Activated CD4-positive, alpha-beta T cell treated with anti-CD3 and anti-CD28 coated beads, Interleukin-2, amount 10 ng/mL, durations not matched to agents 24 days and 14 days (primary cell): ENCODE measurements around the gene RIC8B. TPM values are rescaled to one million over a fixed set of nuclear protein-coding genes. Genes with fewer than 3 reads are reported as not detected.
"Not testable (repeated sequence)": the region's sequence is repeated elsewhere in the genome, so short reads cannot be mapped to it uniquely, and the experiment has no call there.

Source experiments
- DNase-seq: peaks from one replicate; pipeline ENCODE4 v3.0.0; 2022
- H3K27ac Mint-ChIP-seq: one replicate; pipeline ENCODE4 v1.8.0; 2022; ENCODE audit warnings: mild to moderate bottlenecking, mixed read lengths
- H3K27me3 Mint-ChIP-seq: one replicate; pipeline ENCODE4 v1.8.0; 2022; ENCODE audit warnings: mixed read lengths
- H3K36me3 Mint-ChIP-seq: one replicate; pipeline ENCODE4 v1.8.0; 2022; ENCODE audit warnings: low read depth, mild to moderate bottlenecking, mixed read lengths
- H3K4me1 Mint-ChIP-seq: one replicate; pipeline ENCODE4 v1.8.0; 2021; ENCODE audit warnings: mixed read lengths
- H3K4me3 Mint-ChIP-seq: one replicate; pipeline ENCODE4 v1.8.0; 2022; ENCODE audit warnings: mild to moderate bottlenecking, moderate library complexity, mixed read lengths
- H3K9me3 Mint-ChIP-seq: one replicate; pipeline ENCODE4 v1.8.0; 2021; ENCODE audit warnings: mixed read lengths
- intact Hi-C: fragments of 100-400 bp; cut with micrococcal nuclease; formaldehyde crosslinking; loops from one replicate; pipeline ENCODE4 v1.15.1; 2023
- total RNA-seq: library from RNA; stranded (reverse); gene quantifications from 2 replicates; pipeline ENCODE4 v1.2.3, GENCODE V29; 2022

Gene RIC8B
- total RNA-seq = 13.6 and 14.9 TPM in 2 replicates

- no peaks in the 10 kb centered on the region for H3K9me3 Mint-ChIP-seq
- DNase-seq = peak; percentile 95
- H3K27me3 Mint-ChIP-seq = peaks cover 2% of the 10 kb centered on the region
- peak within 1 kb of the TSS; percentile 96 for H3K27ac Mint-ChIP-seq
- intact Hi-C loops = loop anchor here (1.0 to 10.0 kb wide), 6 partner anchors 21 to 472 kb away; partner anchors contain the start of genes CRY1, TCP11L2 and TMEM263
- H3K4me1 Mint-ChIP-seq = peaks cover 32% of the 10 kb centered on the region
- H3K36me3 Mint-ChIP-seq = peaks cover 3% of the 10 kb centered on the region
- H3K4me3 Mint-ChIP-seq = peak within 1 kb of the TSS; percentile 98
Observed at GRCh38 chr12:106774005-106774807, at the start of gene RIC8B. Gene RIC8B, plus strand, starts transcription at chr12:106774682. Its CDS starts 64 bp downstream, at chr12:106774746.

- Mint-ChIP-seq H3K36me3 (no peaks in the 10 kb centered on the region), H3K4me3 (no peak overlapping the region), H3K27me3 (peaks cover 2% of the 10 kb centered on the region), H3K9me3 (no peaks in the 10 kb centered on the region), H3K4me1 (peaks cover 3% of the 10 kb centered on the region), H3K27ac (no peak overlapping the region)
- intact Hi-C loops = no loop called here
- DNase-seq = no peak
Observed at GRCh38 chr12:106724934-106725333, 49.5 kb upstream of the RIC8B start.

GRCh38 chr12:106726603-106727202 is 47.8 kb upstream of the RIC8B start:
- H3K27me3 Mint-ChIP-seq, H3K4me1 Mint-ChIP-seq, DNase-seq, H3K9me3 Mint-ChIP-seq, intact Hi-C loops, H3K4me3 Mint-ChIP-seq, H3K36me3 Mint-ChIP-seq: not testable (repeated sequence)
- H3K27ac Mint-ChIP-seq = peak overlapping the region; percentile 25

- peaks cover 2% of the 10 kb centered on the region for H3K27me3 Mint-ChIP-seq
- intact Hi-C loops = no loop called here
- H3K4me3 Mint-ChIP-seq = no peak overlapping the region
- no peak for DNase-seq
- no peaks in the 10 kb centered on the region for H3K9me3 Mint-ChIP-seq
- H3K4me1 Mint-ChIP-seq = peaks cover 3% of the 10 kb centered on the region
- H3K27ac Mint-ChIP-seq = no peak overlapping the region
- no peaks in the 10 kb centered on the region for H3K36me3 Mint-ChIP-seq
Observed at GRCh38 chr12:106729611-106730010, 44.9 kb upstream of the RIC8B start.

GRCh38 chr12:106732890-106733289 is 41.6 kb upstream of the RIC8B start:
- no peak overlapping the region for H3K4me3 Mint-ChIP-seq
- H3K27ac Mint-ChIP-seq = no peak overlapping the region
- DNase-seq = no peak
- H3K36me3 Mint-ChIP-seq = no peaks in the 10 kb centered on the region
- peaks cover 12% of the 10 kb centered on the region for H3K27me3 Mint-ChIP-seq
- no peaks in the 10 kb centered on the region for H3K9me3 Mint-ChIP-seq
- intact Hi-C loops = no loop called here
- peaks cover 2% of the 10 kb centered on the region for H3K4me1 Mint-ChIP-seq

GRCh38 chr12:106733660-106734059 is 40.8 kb upstream of the RIC8B start:
- H3K9me3 Mint-ChIP-seq = no peaks in the 10 kb centered on the region
- H3K36me3 Mint-ChIP-seq = no peaks in the 10 kb centered on the region
- H3K27ac Mint-ChIP-seq = no peak overlapping the region
- intact Hi-C loops = no loop called here
- no peak for DNase-seq
- peaks cover 14% of the 10 kb centered on the region for H3K27me3 Mint-ChIP-seq
- peaks cover 2% of the 10 kb centered on the region for H3K4me1 Mint-ChIP-seq
- H3K4me3 Mint-ChIP-seq = no peak overlapping the region

GRCh38 chr12:106736051-106736957 is 38.2 kb upstream of the RIC8B start:
- Mint-ChIP-seq H3K27me3 (peaks cover 23% of the 10 kb centered on the region), H3K27ac (no peak overlapping the region), H3K9me3 (no peaks in the 10 kb centered on the region), H3K4me3 (no peak overlapping the region), H3K36me3 (no peaks in the 10 kb centered on the region), H3K4me1 (peaks cover 2% of the 10 kb centered on the region)
- intact Hi-C loops = loop anchor here (1.0 kb wide), 1 partner anchor 184 kb away; no protein-coding TSS in a partner anchor
- no peak for DNase-seq

GRCh38 chr12:106739318-106739717 is 35.2 kb upstream of the RIC8B start:
- intact Hi-C loops = no loop called here
- H3K4me1 Mint-ChIP-seq = peaks cover 2% of the 10 kb centered on the region

GRCh38 chr12:106739815-106740530 is 34.5 kb upstream of the RIC8B start:
- H3K4me1 Mint-ChIP-seq = peaks cover 2% of the 10 kb centered on the region
- no peak overlapping the region for H3K27ac Mint-ChIP-seq
- H3K27me3 Mint-ChIP-seq = peaks cover 47% of the 10 kb centered on the region
- H3K4me3 Mint-ChIP-seq = no peak overlapping the region
- no peak for DNase-seq
- intact Hi-C loops = no loop called here
- no peaks in the 10 kb centered on the region for H3K9me3 Mint-ChIP-seq
- no peaks in the 10 kb centered on the region for H3K36me3 Mint-ChIP-seq

More at GRCh38 chr12:106739318-106739717, 35.2 kb upstream of the RIC8B start:
- Mint-ChIP-seq H3K27me3 (peaks cover 42% of the 10 kb centered on the region), H3K27ac (no peak overlapping the region), H3K4me3 (no peak overlapping the region), H3K9me3 (no peaks in the 10 kb centered on the region), H3K36me3 (no peaks in the 10 kb centered on the region)
- no peak for DNase-seq

- peaks cover 2% of the 10 kb centered on the region for H3K4me1 Mint-ChIP-seq
- H3K36me3 Mint-ChIP-seq = no peaks in the 10 kb centered on the region
- intact Hi-C loops = no loop called here
Observed at GRCh38 chr12:106740818-106741217, 33.7 kb upstream of the RIC8B start.

GRCh38 chr12:106741247-106741646 is 33.2 kb upstream of the RIC8B start:
- Mint-ChIP-seq H3K4me3 (no peak overlapping the region), H3K36me3 (no peaks in the 10 kb centered on the region), H3K9me3 (no peaks in the 10 kb centered on the region), H3K27ac (no peak overlapping the region), H3K27me3 (peaks cover 46% of the 10 kb centered on the region), H3K4me1 (peaks cover 2% of the 10 kb centered on the region)
- intact Hi-C loops = no loop called here
- no peak for DNase-seq

More at GRCh38 chr12:106740818-106741217, 33.7 kb upstream of the RIC8B start:
- DNase-seq = no peak
- Mint-ChIP-seq H3K9me3 (no peaks in the 10 kb centered on the region), H3K27ac (no peak overlapping the region), H3K4me3 (no peak overlapping the region), H3K27me3 (peaks cover 46% of the 10 kb centered on the region)

- no peaks in the 10 kb centered on the region for H3K9me3 Mint-ChIP-seq
- DNase-seq = no peak
- H3K4me1 Mint-ChIP-seq = peaks cover 13% of the 10 kb centered on the region
- intact Hi-C loops = no loop called here
- H3K4me3 Mint-ChIP-seq = no peak overlapping the region
- H3K27ac Mint-ChIP-seq = no peak overlapping the region
- no peaks in the 10 kb centered on the region for H3K36me3 Mint-ChIP-seq
- peaks cover 35% of the 10 kb centered on the region for H3K27me3 Mint-ChIP-seq
Observed at GRCh38 chr12:106743270-106743988, 31.1 kb upstream of the RIC8B start.

GRCh38 chr12:106744600-106744999 is 29.9 kb upstream of the RIC8B start:
- no peak overlapping the region for H3K27ac Mint-ChIP-seq
- no peak overlapping the region for H3K4me3 Mint-ChIP-seq
- peaks cover 15% of the 10 kb centered on the region for H3K4me1 Mint-ChIP-seq
- no peak for DNase-seq
- intact Hi-C loops = no loop called here
- H3K27me3 Mint-ChIP-seq = peaks cover 33% of the 10 kb centered on the region
- H3K9me3 Mint-ChIP-seq = no peaks in the 10 kb centered on the region
- H3K36me3 Mint-ChIP-seq = no peaks in the 10 kb centered on the region
